GM23338 (cell line): ENCODE data around the gene NUTM1. TPM values are rescaled to one million over a fixed set of nuclear protein-coding genes. Genes with fewer than 3 reads are reported as not detected.

Experiments used
- ATAC-seq: fragments of 200-7000 bp; cut with Tn5 transposase; 3 replicates; pipeline ENCODE4 v1.9.1; 2020
- DNase-seq: peaks from one replicate; pipeline ENCODE4 v3.0.0-alpha.2; 2015; ENCODE audit warnings: low spot score
- H2AFZ ChIP-seq: fragments of 200-600 bp; sonication (generic); 2 replicates; pipeline ENCODE4 v1.8.0; 2016; ENCODE audit warnings: antibody characterized with exemption, mild to moderate bottlenecking, moderate library complexity
- H3F3A ChIP-seq: fragments of 200-600 bp; sonication (generic); replicated peaks from 2 replicates; pipeline ENCODE4 v1.8.0; 2017; ENCODE audit warnings: antibody characterized with exemption, mixed run types, low read depth
- H3K27ac ChIP-seq: fragments of 200-600 bp; sonication (generic); 2 replicates; pipeline ENCODE4 v1.6.1; 2016; ENCODE audit warnings: low read depth
- H3K27me3 ChIP-seq: fragments of 200-600 bp; sonication (generic); 2 replicates; pipeline ENCODE4 v1.8.0; 2016; ENCODE audit warnings: mild to moderate bottlenecking, mixed run types, moderate library complexity; ENCODE audit not compliant: insufficient read depth
- H3K36me3 ChIP-seq: fragments of 200-600 bp; sonication (generic); 2 replicates; pipeline ENCODE4 v1.8.0; 2016; ENCODE audit warnings: mild to moderate bottlenecking; ENCODE audit not compliant: insufficient read depth
- H3K4me1 ChIP-seq: fragments of 200-600 bp; sonication (generic); 2 replicates; pipeline ENCODE4 v1.8.0; 2016; ENCODE audit warnings: mild to moderate bottlenecking, moderate library complexity; ENCODE audit not compliant: insufficient read depth
- H3K4me2 ChIP-seq: fragments of 200-600 bp; sonication (generic); 2 replicates; pipeline ENCODE4 v1.7.1; 2017; ENCODE audit warnings: mixed run types
- H3K4me3 ChIP-seq: fragments of 200-600 bp; sonication (generic); 2 replicates; pipeline ENCODE4 v1.6.1; 2016; ENCODE audit warnings: mixed run types
- H3K79me2 ChIP-seq: fragments of 200-600 bp; sonication (generic); replicated peaks from 2 replicates; pipeline ENCODE4 v1.8.0; 2017; ENCODE audit warnings: mild to moderate bottlenecking; ENCODE audit not compliant: insufficient read depth
- H3K9me2 ChIP-seq: fragments of 200-600 bp; sonication (generic); 2 replicates; pipeline ENCODE4 v1.8.0; 2017; ENCODE audit not compliant: insufficient read depth
- H4K20me1 ChIP-seq: fragments of 200-600 bp; sonication (generic); replicated peaks from 2 replicates; pipeline ENCODE4 v1.8.0; 2017; ENCODE audit warnings: mild to moderate bottlenecking; ENCODE audit not compliant: insufficient read depth
- H3K27ac Mint-ChIP-seq: 2 replicates; pipeline ENCODE4 v1.8.0; 2020; ENCODE audit warnings: inconsistent platforms, mild to moderate bottlenecking, moderate library complexity, mixed read lengths
- H3K27me3 Mint-ChIP-seq: 3 replicates; pipeline ENCODE4 v1.8.0; 2022; ENCODE audit warnings: low read depth, mild to moderate bottlenecking, moderate library complexity, mixed read lengths, inconsistent platforms; ENCODE audit not compliant: insufficient read depth, poor library complexity
- H3K36me3 Mint-ChIP-seq: 3 replicates; pipeline ENCODE4 v1.8.0; 2021; ENCODE audit warnings: low read depth, mild to moderate bottlenecking, inconsistent platforms, moderate library complexity, mixed read lengths
- H3K4me1 Mint-ChIP-seq: 3 replicates; pipeline ENCODE4 v1.8.0; 2020; ENCODE audit warnings: mild to moderate bottlenecking, inconsistent platforms, mixed read lengths
- H3K4me3 Mint-ChIP-seq: 3 replicates; pipeline ENCODE4 v1.8.0; 2021; ENCODE audit warnings: moderate library complexity, mild to moderate bottlenecking, inconsistent platforms, mixed read lengths
- H3K9me3 Mint-ChIP-seq: 3 replicates; pipeline ENCODE4 v1.8.0; 2020; ENCODE audit warnings: moderate library complexity, mild to moderate bottlenecking, inconsistent platforms, mixed read lengths
- CREB1 ChIP-seq: fragments of 250-450 bp; sonication (Bioruptor Pico); IDR thresholded peaks from 2 replicates; pipeline ENCODE4 v1.5.0; 2020; ENCODE audit warnings: low read depth, mild to moderate bottlenecking, moderate library complexity
- EZH2 ChIP-seq: fragments of 200-600 bp; sonication (generic); IDR thresholded peaks from one replicate; pipeline ENCODE4 v1.8.0; 2017; ENCODE audit warnings: antibody characterized with exemption, mild to moderate bottlenecking, low read depth; ENCODE audit not compliant: unreplicated experiment
- EZH2phosphoT487 ChIP-seq: fragments of 200-600 bp; sonication (generic); IDR thresholded peaks from one replicate; pipeline ENCODE4 v1.8.1; 2018; ENCODE audit warnings: antibody characterized with exemption; ENCODE audit not compliant: unreplicated experiment
- JUNB ChIP-seq: IDR thresholded peaks from one replicate; pipeline ENCODE4 v1.6.1; 2016; ENCODE audit warnings: antibody characterized with exemption; ENCODE audit not compliant: unreplicated experiment
- NANOG ChIP-seq: IDR thresholded peaks from 2 replicates; pipeline ENCODE4 v1.6.1; 2016; ENCODE audit warnings: antibody characterized with exemption, borderline replicate concordance
- POLR2AphosphoS5 ChIP-seq: IDR thresholded peaks from 2 replicates; pipeline ENCODE4 v1.6.1; 2016; ENCODE audit warnings: antibody characterized with exemption, low read depth
- STAT1 ChIP-seq: IDR thresholded peaks from one replicate; pipeline ENCODE4 v1.6.1; 2016; ENCODE audit warnings: antibody characterized with exemption; ENCODE audit not compliant: unreplicated experiment
- ZNF114 ChIP-seq: fragments of 250-450 bp; sonication (Bioruptor Pico); IDR thresholded peaks from 2 replicates; pipeline ENCODE4 v1.5.0; 2020; ENCODE audit warnings: mild to moderate bottlenecking, moderate library complexity
- ZNF331 ChIP-seq: fragments of 250-450 bp; sonication (Bioruptor Pico); IDR thresholded peaks from 2 replicates; pipeline ENCODE4 v1.5.0; 2020; ENCODE audit warnings: low read depth, mild to moderate bottlenecking, moderate library complexity
- polyA plus RNA-seq: library from polyadenylated mRNA; unstranded; fragments of >200 nt; fragmentation: Nextera tagmentation; extraction: Ambion mirVana; gene quantifications from 2 replicates; pipeline ENCODE4 v1.2.1, GENCODE V29; 2016
- total RNA-seq: library from RNA; depleted of rRNA; stranded (reverse); fragments of >200 nt; shearing (Covaris generic); gene quantifications from 2 replicates; pipeline ENCODE4 v1.2.3, GENCODE V29; 2014
- TF ChIP-seq, protein P1 (sequence below), 2 experiments: fragments of 200-600 bp in 1 of 2; sonication (generic) in 1 of 2; conservative IDR thresholded peaks; 2 replicates each; pipeline versions ENCODE4 v1.5.1 to v1.6.1; 2016 to 2017; ENCODE audit warnings: antibody characterized with exemption in 2 of 2, low read depth in 2 of 2, mild to moderate bottlenecking in 2 of 2, moderate library complexity in 1 of 2
- TF ChIP-seq, protein P2 (sequence below): fragments of 250-450 bp; sonication (Bioruptor Pico); IDR thresholded peaks from 2 replicates; pipeline ENCODE4 v1.5.0; 2020; ENCODE audit warnings: mild to moderate bottlenecking, moderate library complexity
- TF ChIP-seq, protein P3 (sequence below): IDR thresholded peaks from 2 replicates; pipeline ENCODE4 v1.6.1; 2016; ENCODE audit warnings: antibody characterized with exemption
- TF ChIP-seq, protein P4 (sequence below): IDR thresholded peaks from one replicate; pipeline ENCODE4 v1.6.1; 2018; ENCODE audit warnings: antibody characterized with exemption; ENCODE audit not compliant: unreplicated experiment

The NUTM1 gene
- total and polyA plus RNA-seq, 2 experiments from 2014 or later, result 0.16 to 1.2 TPM

DNA sequence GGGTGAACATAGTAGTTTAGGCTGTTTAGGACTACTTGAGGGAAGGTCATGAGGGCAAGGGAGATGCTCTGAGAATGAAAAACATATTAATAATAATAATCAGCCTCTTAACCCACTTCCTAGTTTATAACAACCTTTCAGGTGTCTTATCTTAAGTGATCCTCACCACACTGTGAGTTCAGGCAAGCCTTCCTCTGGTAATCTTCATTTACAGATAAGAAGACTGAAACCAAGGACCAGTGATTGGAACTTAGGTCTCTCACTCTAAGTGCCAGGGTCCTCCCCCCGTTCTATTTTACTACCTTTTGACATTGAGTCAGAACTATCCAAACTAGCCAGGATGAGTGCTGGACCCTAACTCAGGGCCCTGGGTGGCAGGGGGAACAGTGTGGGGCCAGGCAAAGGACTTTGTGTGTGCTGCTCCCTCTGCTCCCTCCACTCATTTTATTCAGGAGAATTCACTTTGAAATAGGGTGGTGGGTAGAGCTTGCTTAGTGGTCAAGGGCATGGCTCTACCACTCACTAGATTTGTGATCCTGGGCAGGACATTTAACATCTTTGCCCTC, 5.7 kb downstream of the NUTM1 start:
- no peak overlapping the region for H3K27ac Mint-ChIP-seq
- H3K4me3 ChIP-seq, result no peak overlapping the region

More for the DNA sequence above, 5.7 kb downstream of the NUTM1 start:
- Histone ChIP-seq H2AFZ (no peak overlapping the region), H3K27ac (no peak overlapping the region), H3K79me2 (no peaks in the 10 kb centered on the region), H3F3A (no peaks in the 10 kb centered on the region), H3K9me2 (no peaks in the 10 kb centered on the region), H3K4me2 (no peak overlapping the region), H4K20me1 (no peaks in the 10 kb centered on the region), H3K4me1 (no peaks in the 10 kb centered on the region), H3K27me3 (no peaks in the 10 kb centered on the region), H3K36me3 (no peaks in the 10 kb centered on the region)
- no peak for DNase-seq
- Mint-ChIP-seq H3K36me3 (peaks cover 7% of the 10 kb centered on the region; the same call in 2 of the 3 replicates), H3K4me1 (peaks cover 11% of the 10 kb centered on the region; the same call in 2 of the 3 replicates), H3K9me3 (no peaks in the 10 kb centered on the region; the same call in 2 of the 3 replicates), H3K27me3 (peaks cover 12% of the 10 kb centered on the region), H3K4me3 (no peak overlapping the region)
- ATAC-seq, result no peak
- TF ChIP-seq, protein P1, sequence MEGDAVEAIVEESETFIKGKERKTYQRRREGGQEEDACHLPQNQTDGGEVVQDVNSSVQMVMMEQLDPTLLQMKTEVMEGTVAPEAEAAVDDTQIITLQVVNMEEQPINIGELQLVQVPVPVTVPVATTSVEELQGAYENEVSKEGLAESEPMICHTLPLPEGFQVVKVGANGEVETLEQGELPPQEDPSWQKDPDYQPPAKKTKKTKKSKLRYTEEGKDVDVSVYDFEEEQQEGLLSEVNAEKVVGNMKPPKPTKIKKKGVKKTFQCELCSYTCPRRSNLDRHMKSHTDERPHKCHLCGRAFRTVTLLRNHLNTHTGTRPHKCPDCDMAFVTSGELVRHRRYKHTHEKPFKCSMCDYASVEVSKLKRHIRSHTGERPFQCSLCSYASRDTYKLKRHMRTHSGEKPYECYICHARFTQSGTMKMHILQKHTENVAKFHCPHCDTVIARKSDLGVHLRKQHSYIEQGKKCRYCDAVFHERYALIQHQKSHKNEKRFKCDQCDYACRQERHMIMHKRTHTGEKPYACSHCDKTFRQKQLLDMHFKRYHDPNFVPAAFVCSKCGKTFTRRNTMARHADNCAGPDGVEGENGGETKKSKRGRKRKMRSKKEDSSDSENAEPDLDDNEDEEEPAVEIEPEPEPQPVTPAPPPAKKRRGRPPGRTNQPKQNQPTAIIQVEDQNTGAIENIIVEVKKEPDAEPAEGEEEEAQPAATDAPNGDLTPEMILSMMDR (conservative IDR thresholded peaks at IDR 0.05; ENCODE audit: low read depth in 2 of 2), result no peak
- no peak for TF ChIP-seq POLR2AphosphoS5
- no peak for TF ChIP-seq NANOG
- TF ChIP-seq ZNF331 (CRISPR knock-in tag), result no peak
- TF ChIP-seq EZH2phosphoT487, result no peak
- no peak for TF ChIP-seq JUNB
- no peak for TF ChIP-seq CREB1 (CRISPR knock-in tag)
- TF ChIP-seq, protein P2, sequence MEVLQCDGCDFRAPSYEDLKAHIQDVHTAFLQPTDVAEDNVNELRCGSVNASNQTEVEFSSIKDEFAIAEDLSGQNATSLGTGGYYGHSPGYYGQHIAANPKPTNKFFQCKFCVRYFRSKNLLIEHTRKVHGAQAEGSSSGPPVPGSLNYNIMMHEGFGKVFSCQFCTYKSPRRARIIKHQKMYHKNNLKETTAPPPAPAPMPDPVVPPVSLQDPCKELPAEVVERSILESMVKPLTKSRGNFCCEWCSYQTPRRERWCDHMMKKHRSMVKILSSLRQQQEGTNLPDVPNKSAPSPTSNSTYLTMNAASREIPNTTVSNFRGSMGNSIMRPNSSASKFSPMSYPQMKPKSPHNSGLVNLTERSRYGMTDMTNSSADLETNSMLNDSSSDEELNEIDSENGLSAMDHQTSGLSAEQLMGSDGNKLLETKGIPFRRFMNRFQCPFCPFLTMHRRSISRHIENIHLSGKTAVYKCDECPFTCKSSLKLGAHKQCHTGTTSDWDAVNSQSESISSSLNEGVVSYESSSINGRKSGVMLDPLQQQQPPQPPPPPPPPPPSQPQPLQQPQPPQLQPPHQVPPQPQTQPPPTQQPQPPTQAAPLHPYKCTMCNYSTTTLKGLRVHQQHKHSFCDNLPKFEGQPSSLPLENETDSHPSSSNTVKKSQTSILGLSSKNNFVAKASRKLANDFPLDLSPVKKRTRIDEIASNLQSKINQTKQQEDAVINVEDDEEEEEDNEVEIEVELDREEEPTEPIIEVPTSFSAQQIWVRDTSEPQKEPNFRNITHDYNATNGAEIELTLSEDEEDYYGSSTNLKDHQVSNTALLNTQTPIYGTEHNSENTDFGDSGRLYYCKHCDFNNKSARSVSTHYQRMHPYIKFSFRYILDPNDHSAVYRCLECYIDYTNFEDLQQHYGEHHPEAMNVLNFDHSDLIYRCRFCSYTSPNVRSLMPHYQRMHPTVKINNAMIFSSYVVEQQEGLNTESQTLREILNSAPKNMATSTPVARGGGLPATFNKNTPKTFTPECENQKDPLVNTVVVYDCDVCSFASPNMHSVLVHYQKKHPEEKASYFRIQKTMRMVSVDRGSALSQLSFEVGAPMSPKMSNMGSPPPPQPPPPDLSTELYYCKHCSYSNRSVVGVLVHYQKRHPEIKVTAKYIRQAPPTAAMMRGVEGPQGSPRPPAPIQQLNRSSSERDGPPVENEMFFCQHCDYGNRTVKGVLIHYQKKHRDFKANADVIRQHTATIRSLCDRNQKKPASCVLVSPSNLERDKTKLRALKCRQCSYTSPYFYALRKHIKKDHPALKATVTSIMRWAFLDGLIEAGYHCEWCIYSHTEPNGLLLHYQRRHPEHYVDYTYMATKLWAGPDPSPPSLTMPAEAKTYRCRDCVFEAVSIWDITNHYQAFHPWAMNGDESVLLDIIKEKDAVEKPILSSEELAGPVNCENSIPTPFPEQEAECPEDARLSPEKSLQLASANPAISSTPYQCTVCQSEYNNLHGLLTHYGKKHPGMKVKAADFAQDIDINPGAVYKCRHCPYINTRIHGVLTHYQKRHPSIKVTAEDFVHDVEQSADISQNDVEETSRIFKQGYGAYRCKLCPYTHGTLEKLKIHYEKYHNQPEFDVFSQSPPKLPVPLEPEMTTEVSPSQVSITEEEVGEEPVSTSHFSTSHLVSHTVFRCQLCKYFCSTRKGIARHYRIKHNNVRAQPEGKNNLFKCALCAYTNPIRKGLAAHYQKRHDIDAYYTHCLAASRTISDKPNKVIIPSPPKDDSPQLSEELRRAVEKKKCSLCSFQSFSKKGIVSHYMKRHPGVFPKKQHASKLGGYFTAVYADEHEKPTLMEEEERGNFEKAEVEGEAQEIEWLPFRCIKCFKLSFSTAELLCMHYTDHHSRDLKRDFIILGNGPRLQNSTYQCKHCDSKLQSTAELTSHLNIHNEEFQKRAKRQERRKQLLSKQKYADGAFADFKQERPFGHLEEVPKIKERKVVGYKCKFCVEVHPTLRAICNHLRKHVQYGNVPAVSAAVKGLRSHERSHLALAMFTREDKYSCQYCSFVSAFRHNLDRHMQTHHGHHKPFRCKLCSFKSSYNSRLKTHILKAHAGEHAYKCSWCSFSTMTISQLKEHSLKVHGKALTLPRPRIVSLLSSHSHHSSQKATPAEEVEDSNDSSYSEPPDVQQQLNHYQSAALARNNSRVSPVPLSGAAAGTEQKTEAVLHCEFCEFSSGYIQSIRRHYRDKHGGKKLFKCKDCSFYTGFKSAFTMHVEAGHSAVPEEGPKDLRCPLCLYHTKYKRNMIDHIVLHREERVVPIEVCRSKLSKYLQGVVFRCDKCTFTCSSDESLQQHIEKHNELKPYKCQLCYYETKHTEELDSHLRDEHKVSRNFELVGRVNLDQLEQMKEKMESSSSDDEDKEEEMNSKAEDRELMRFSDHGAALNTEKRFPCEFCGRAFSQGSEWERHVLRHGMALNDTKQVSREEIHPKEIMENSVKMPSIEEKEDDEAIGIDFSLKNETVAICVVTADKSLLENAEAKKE, result no peak
- TF ChIP-seq, protein P3, sequence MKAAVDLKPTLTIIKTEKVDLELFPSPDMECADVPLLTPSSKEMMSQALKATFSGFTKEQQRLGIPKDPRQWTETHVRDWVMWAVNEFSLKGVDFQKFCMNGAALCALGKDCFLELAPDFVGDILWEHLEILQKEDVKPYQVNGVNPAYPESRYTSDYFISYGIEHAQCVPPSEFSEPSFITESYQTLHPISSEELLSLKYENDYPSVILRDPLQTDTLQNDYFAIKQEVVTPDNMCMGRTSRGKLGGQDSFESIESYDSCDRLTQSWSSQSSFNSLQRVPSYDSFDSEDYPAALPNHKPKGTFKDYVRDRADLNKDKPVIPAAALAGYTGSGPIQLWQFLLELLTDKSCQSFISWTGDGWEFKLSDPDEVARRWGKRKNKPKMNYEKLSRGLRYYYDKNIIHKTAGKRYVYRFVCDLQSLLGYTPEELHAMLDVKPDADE, result no peak
- TF ChIP-seq STAT1, result no peak
- no peak for TF ChIP-seq EZH2
- TF ChIP-seq, protein P4, sequence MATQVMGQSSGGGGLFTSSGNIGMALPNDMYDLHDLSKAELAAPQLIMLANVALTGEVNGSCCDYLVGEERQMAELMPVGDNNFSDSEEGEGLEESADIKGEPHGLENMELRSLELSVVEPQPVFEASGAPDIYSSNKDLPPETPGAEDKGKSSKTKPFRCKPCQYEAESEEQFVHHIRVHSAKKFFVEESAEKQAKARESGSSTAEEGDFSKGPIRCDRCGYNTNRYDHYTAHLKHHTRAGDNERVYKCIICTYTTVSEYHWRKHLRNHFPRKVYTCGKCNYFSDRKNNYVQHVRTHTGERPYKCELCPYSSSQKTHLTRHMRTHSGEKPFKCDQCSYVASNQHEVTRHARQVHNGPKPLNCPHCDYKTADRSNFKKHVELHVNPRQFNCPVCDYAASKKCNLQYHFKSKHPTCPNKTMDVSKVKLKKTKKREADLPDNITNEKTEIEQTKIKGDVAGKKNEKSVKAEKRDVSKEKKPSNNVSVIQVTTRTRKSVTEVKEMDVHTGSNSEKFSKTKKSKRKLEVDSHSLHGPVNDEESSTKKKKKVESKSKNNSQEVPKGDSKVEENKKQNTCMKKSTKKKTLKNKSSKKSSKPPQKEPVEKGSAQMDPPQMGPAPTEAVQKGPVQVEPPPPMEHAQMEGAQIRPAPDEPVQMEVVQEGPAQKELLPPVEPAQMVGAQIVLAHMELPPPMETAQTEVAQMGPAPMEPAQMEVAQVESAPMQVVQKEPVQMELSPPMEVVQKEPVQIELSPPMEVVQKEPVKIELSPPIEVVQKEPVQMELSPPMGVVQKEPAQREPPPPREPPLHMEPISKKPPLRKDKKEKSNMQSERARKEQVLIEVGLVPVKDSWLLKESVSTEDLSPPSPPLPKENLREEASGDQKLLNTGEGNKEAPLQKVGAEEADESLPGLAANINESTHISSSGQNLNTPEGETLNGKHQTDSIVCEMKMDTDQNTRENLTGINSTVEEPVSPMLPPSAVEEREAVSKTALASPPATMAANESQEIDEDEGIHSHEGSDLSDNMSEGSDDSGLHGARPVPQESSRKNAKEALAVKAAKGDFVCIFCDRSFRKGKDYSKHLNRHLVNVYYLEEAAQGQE, result no peak
- no peak for TF ChIP-seq ZNF114 (CRISPR knock-in tag)
